Ishikawa (cell line): ENCODE results near the gene NPIPB8.
"Not testable (repeated sequence)": the region's sequence is repeated elsewhere in the genome, so short reads cannot be mapped to it uniquely, and the experiment has no call there.

Source experiments
- CEBPB ChIP-seq: IDR thresholded peaks from 2 replicates; pipeline ENCODE4 v1.6.1; 2012
- CREB1 ChIP-seq: IDR thresholded peaks from 2 replicates; pipeline ENCODE4 v1.6.1; 2012; ENCODE audit warnings: low read depth
- EGR1 ChIP-seq: IDR thresholded peaks from 2 replicates; pipeline ENCODE4 v1.6.1; 2012
- EP300 ChIP-seq: IDR thresholded peaks from 2 replicates; pipeline ENCODE4 v1.6.1; 2012; ENCODE audit warnings: borderline replicate concordance
- FOXM1 ChIP-seq: IDR thresholded peaks from 2 replicates; pipeline ENCODE4 v1.6.1; 2012; ENCODE audit warnings: low read depth, borderline replicate concordance
- MAX ChIP-seq: IDR thresholded peaks from 2 replicates; pipeline ENCODE4 v1.6.1; 2012
- NFIC ChIP-seq: IDR thresholded peaks from 2 replicates; pipeline ENCODE4 v1.6.1; 2012
- RAD21 ChIP-seq: IDR thresholded peaks from 2 replicates; pipeline ENCODE4 v1.6.1; 2012; ENCODE audit warnings: low read depth
- REST ChIP-seq: IDR thresholded peaks from 2 replicates; pipeline ENCODE4 v1.6.1; 2012; ENCODE audit warnings: low read depth, mild to moderate bottlenecking
- TAF1 ChIP-seq: IDR thresholded peaks from 2 replicates; pipeline ENCODE4 v1.6.1; 2012; ENCODE audit warnings: low read depth, mild to moderate bottlenecking
- TCF12 ChIP-seq: IDR thresholded peaks from 2 replicates; pipeline ENCODE4 v1.6.1; 2012; ENCODE audit warnings: low read depth
- TEAD4 ChIP-seq: IDR thresholded peaks from 2 replicates; pipeline ENCODE4 v1.6.1; 2012
- USF1 ChIP-seq: IDR thresholded peaks from 2 replicates; pipeline ENCODE4 v1.6.1; 2012
- YY1 ChIP-seq: IDR thresholded peaks from 2 replicates; pipeline ENCODE4 v1.6.1; 2012; ENCODE audit warnings: low read depth
- ZBTB7A ChIP-seq: IDR thresholded peaks from 2 replicates; pipeline ENCODE4 v1.6.1; 2012; ENCODE audit warnings: low read depth

Gene NPIPB8

GRCh38 chr16:28637765-28638164, at the start of gene NPIPB8:
NPIPB8 (plus strand) TSS chr16:28638065; CDS start chr16:28638361, 296 bp downstream.
- TF ChIP-seq FOXM1, CEBPB, YY1: not testable (repeated sequence)

GRCh38 chr16:28589069-28589468, 48.8 kb upstream of the NPIPB8 start:
- TF ChIP-seq ZBTB7A, result no peak
- no peak for TF ChIP-seq FOXM1
- TF ChIP-seq TCF12, result no peak
- TF ChIP-seq EP300, result no peak
- no peak for TF ChIP-seq TEAD4
- TF ChIP-seq CEBPB, result no peak
- no peak for TF ChIP-seq REST
- TF ChIP-seq USF1, result no peak
- no peak for TF ChIP-seq YY1
- no peak for TF ChIP-seq EGR1
- TF ChIP-seq NFIC, result no peak
- TF ChIP-seq CREB1, result no peak

GRCh38 chr16:28589930-28590329, 47.9 kb upstream of the NPIPB8 start:
- TF ChIP-seq NFIC, result no peak

- TF ChIP-seq USF1 (no peak), YY1 (no peak), EGR1 (no peak), REST (no peak), TEAD4 (no peak), TCF12 (no peak), TAF1 (no peak), EP300 (no peak)
Measured at GRCh38 chr16:28590384-28591340, 47.2 kb upstream of the NPIPB8 start.

GRCh38 chr16:28591355-28591754, 46.5 kb upstream of the NPIPB8 start:
- TF ChIP-seq RAD21 (no peak), REST (no peak), TEAD4 (no peak), USF1 (no peak), EGR1 (no peak), CREB1 (no peak), CEBPB (no peak), EP300 (no peak), ZBTB7A (no peak), TCF12 (no peak), YY1 (no peak), TAF1 (no peak), MAX (no peak), NFIC (no peak), FOXM1 (no peak)
